Hepatocyte (in vitro differentiated cells): ENCODE results near the gene CACNG4.

ENCODE experiments used
- EZH2 ChIP-seq: fragments of 200-600 bp; sonication (generic); IDR thresholded peaks from 2 replicates; pipeline ENCODE4 v1.6.1; 2016; ENCODE audit warnings: antibody characterized with exemption, mild to moderate bottlenecking, borderline replicate concordance
- EZH2phosphoT487 ChIP-seq: fragments of 200-600 bp; sonication (generic); IDR thresholded peaks from one replicate; pipeline ENCODE4 v1.6.1; 2018; ENCODE audit warnings: antibody characterized with exemption, mild to moderate bottlenecking, low read depth, moderate library complexity; ENCODE audit not compliant: unreplicated experiment, severe bottlenecking
- TF ChIP-seq, protein P1 (sequence below): fragments of 200-600 bp; sonication (generic); IDR thresholded peaks from 2 replicates; pipeline ENCODE4 v1.5.1; 2016; ENCODE audit warnings: antibody characterized with exemption, mild to moderate bottlenecking; ENCODE audit not compliant: poor library complexity

DNA sequence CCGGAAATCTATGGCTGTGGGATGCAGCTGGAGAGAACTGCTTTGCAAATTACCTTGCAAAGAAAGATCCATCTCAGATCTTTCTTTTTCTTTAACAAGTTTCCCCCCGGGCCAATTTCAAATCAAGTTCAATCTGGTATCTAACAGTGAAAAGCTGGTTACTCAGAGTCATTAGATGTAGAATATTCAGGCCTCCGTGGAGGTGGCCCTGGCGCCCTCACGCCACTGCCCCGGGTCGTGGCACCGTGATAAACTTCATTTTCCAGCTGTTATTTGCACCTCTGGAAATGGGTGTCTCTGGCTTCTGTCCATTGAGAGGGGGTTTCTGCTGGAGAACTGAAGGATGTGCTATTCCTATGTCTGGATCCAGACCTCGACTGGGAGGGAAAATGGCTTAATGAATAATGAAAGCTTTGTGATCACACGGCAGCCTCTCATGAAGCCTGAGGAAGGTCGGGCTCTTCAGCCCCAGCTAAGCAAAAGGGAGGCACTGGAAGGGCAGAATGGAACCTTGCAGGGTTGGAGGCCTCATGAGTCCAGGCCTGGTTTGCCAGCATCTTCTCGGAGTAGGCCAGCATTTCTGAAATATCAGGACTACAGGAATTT, 30.5 kb downstream of the CACNG4 start:
- TF ChIP-seq, protein P1, sequence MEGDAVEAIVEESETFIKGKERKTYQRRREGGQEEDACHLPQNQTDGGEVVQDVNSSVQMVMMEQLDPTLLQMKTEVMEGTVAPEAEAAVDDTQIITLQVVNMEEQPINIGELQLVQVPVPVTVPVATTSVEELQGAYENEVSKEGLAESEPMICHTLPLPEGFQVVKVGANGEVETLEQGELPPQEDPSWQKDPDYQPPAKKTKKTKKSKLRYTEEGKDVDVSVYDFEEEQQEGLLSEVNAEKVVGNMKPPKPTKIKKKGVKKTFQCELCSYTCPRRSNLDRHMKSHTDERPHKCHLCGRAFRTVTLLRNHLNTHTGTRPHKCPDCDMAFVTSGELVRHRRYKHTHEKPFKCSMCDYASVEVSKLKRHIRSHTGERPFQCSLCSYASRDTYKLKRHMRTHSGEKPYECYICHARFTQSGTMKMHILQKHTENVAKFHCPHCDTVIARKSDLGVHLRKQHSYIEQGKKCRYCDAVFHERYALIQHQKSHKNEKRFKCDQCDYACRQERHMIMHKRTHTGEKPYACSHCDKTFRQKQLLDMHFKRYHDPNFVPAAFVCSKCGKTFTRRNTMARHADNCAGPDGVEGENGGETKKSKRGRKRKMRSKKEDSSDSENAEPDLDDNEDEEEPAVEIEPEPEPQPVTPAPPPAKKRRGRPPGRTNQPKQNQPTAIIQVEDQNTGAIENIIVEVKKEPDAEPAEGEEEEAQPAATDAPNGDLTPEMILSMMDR: no peak
- TF ChIP-seq EZH2 (no peak), EZH2phosphoT487 (no peak)
